Lower leg skin (tissue), 4 donors: ENCODE data around the gene CCDC182. TPM values are rescaled to one million over a fixed set of nuclear protein-coding genes. Genes with fewer than 3 reads are reported as not detected.

Experiments used
- DNase-seq, 2 donors: peaks; one replicate each; pipeline ENCODE4 v3.0.0-alpha.2; 2019; ENCODE audit warnings: low spot score in 2 of 2
- H3K4me3 ChIP-seq: fragments of 200-600 bp; sonication (generic); 2 replicates; pipeline ENCODE4 v1.5.1; 2017; ENCODE audit warnings: mild to moderate bottlenecking, low read depth; ENCODE audit not compliant: poor library complexity, severe bottlenecking
- POLR2A ChIP-seq, 2 donors: fragments of 450-650 bp; IDR thresholded peaks; one replicate each; pipeline ENCODE4 v1.6.1; 2016 to 2017; ENCODE audit warnings: antibody characterized with exemption in 2 of 2, mild to moderate bottlenecking in 1 of 2, moderate library complexity in 1 of 2
- WGBS, 2 donors: methylation state at CpG; one replicate each; pipeline ENCODE4 v1.1.5; 2018; 5-methylcytosine and 5-hydroxymethylcytosine counted together
- intact Hi-C: fragments of 100-400 bp; cut with DNase I; formaldehyde crosslinking; loops from one replicate; pipeline ENCODE4 v1.15.0; 2023; ENCODE audit warnings: low total_unique reads
- total RNA-seq, 4 donors: library from RNA; depleted of rRNA; stranded (reverse); fragments of >200 nt; gene quantifications; one replicate each; pipeline ENCODE4 v1.1.0, GENCODE V29; 2016
- TF ChIP-seq, protein P1 (sequence below), 3 donors: fragments of 450-650 bp; IDR thresholded peaks; one replicate each; pipeline ENCODE4 v1.5.1; 2016; ENCODE audit warnings: antibody characterized with exemption in 3 of 3, mild to moderate bottlenecking in 3 of 3, moderate library complexity in 2 of 3

CCDC182 gene
- total RNA-seq, 4 donors from 2014 or later: not detected

DNA sequence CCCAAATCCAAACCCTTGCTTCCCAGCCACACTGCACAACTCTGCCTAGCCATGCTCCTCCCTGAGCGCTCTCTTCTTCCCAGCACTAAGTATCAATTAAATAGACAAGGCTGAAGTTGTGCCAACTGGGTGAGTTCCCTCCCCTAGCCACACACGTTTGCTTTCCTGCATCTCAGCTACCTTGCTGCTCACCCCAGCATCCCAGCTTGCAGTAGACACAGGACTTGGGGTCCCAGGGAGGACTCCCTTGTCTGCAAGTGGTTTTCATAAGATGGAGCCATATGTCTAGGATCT lies 4.9 kb downstream of the CCDC182 start:
- DNase-seq: no peak
- TF ChIP-seq, protein P1, sequence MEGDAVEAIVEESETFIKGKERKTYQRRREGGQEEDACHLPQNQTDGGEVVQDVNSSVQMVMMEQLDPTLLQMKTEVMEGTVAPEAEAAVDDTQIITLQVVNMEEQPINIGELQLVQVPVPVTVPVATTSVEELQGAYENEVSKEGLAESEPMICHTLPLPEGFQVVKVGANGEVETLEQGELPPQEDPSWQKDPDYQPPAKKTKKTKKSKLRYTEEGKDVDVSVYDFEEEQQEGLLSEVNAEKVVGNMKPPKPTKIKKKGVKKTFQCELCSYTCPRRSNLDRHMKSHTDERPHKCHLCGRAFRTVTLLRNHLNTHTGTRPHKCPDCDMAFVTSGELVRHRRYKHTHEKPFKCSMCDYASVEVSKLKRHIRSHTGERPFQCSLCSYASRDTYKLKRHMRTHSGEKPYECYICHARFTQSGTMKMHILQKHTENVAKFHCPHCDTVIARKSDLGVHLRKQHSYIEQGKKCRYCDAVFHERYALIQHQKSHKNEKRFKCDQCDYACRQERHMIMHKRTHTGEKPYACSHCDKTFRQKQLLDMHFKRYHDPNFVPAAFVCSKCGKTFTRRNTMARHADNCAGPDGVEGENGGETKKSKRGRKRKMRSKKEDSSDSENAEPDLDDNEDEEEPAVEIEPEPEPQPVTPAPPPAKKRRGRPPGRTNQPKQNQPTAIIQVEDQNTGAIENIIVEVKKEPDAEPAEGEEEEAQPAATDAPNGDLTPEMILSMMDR (IDR thresholded peaks at IDR 0.05): no peak
- no peak for TF ChIP-seq POLR2A (IDR thresholded peaks at IDR 0.05)
- intact Hi-C loops: loop anchor here (10.0 kb wide), 1 partner anchor 495 kb away; no protein-coding TSS in a partner anchor
- WGBS, 2 donors: 36 to 40% methylated on average over 2 of the region's 2 CpGs
- H3K4me3 ChIP-seq: no peak overlapping the region

DNA sequence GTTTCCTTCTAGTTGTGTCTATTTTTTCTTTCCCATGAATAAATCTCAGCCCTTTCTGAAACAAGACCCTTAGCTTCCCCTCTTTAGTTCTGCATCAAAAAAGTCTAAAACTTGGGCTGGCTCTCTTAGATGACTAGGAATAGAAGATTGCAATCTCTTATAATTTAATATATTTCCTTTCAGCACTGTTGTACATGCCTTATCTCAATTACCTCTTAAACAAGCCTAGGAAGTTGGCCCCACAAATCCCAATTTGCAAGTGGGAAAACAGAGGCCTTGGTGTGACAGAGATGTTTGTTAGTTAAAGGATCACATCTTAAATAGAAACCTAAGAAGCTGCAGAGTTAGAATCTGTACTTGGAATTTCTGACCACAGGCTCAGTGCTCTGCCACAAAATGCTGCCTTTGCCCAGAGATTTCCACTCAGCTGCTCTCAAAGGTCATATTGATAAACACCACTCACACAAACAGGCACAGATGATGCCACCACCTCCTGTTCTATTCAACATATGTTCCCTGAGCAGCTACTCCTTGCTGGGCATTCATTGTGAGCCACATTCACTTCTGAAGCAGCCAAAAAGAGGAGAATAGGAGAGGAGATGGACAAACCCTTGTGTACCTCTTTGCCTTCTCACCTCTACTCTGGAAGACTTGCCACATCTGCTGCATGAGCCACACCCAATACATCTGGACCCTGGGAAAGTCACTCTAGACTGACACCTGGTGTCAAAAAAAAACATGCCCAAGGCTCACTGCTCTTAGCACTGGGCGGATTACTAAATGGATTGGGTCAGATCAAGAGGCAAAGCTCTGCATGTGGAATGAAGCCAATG lies 5.5 kb downstream of the CCDC182 start:
- no peak for DNase-seq
- WGBS, 2 donors: 33 to 39% methylated on average over 1 of the region's 1 CpG
- H3K4me3 ChIP-seq: no peak overlapping the region
- intact Hi-C loops: loop anchor here (10.0 kb wide), 1 partner anchor 495 kb away; no protein-coding TSS in a partner anchor
- TF ChIP-seq, protein P1 (IDR thresholded peaks at IDR 0.05): no peak
- no peak for TF ChIP-seq POLR2A (IDR thresholded peaks at IDR 0.05)

- DNase-seq: no peak
- intact Hi-C loops: no loop called here
- no peak overlapping the region for H3K4me3 ChIP-seq
- WGBS, 2 donors: 67 to 72% methylated on average over 3 of the region's 3 CpGs
- no peak for TF ChIP-seq POLR2A (IDR thresholded peaks at IDR 0.05)
- TF ChIP-seq, protein P1 (IDR thresholded peaks at IDR 0.05): no peak
Observed at GRCh38 chr17:57737450-57737849, 7.6 kb downstream of the CCDC182 start.

DNA sequence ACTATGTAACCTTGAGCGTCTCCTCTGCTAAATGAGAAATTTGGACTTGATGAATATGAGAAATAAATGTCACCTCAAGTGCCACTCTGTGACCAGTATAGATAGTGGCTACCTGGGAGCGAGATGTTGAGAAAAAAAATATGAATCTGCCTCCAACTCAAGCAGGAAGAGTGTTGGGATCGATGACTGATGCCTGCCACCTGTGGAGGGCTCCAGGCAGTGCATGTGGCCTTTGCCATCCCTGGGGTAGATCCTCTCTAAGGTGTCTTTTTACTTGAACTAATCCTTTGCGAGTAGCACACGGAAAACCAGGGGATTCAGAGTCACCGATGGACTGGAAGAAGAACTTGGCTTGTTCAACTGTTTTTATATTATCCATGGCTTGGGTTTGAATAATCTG lies 9.4 kb downstream of the CCDC182 start:
- H3K4me3 ChIP-seq: no peak overlapping the region
- no peak for DNase-seq
- intact Hi-C loops: no loop called here
- WGBS, 2 donors: 72 to 74% methylated on average over 6 of the region's 6 CpGs
- TF ChIP-seq, protein P1 (IDR thresholded peaks at IDR 0.05): no peak
- TF ChIP-seq POLR2A (IDR thresholded peaks at IDR 0.05): no peak

- TF ChIP-seq, protein P1 (IDR thresholded peaks at IDR 0.05): no peak
- TF ChIP-seq POLR2A (IDR thresholded peaks at IDR 0.05): no peak
- no peak for DNase-seq
- no peak overlapping the region for H3K4me3 ChIP-seq
- WGBS, 2 donors: 89 to 90% methylated on average over 3 of the region's 3 CpGs
- intact Hi-C loops: no loop called here
Observed at GRCh38 chr17:57735230-57735629, 9.9 kb downstream of the CCDC182 start.

DNA sequence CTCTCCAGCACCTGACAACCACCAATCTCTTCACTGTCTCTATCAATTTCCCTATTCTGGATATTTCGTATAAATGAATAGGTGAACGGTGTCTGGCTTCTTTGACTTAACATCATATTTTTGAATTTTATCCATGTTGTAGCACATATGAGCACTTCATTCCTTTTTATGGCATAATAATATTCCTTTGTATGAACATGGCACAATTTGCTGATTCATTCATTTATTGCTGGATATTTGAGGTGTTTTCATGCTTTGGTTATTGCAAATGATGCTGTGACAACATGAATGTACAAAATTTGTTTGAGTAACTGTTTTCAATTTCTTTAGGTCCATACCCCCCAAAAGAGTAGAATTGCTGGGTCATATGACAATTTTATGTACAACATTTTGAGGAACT lies 12.0 kb downstream of the CCDC182 start:
- no peak for DNase-seq
- intact Hi-C loops: no loop called here
- WGBS, 2 donors: 96% methylated on average over 2 of the region's 2 CpGs
- no peak for TF ChIP-seq POLR2A (IDR thresholded peaks at IDR 0.05)
- TF ChIP-seq, protein P1 (IDR thresholded peaks at IDR 0.05): no peak
- H3K4me3 ChIP-seq: no peak overlapping the region
